GM12891 (cell line): ENCODE data around the gene GDPD2.

Experiments
- POLR2A ChIP-seq: IDR thresholded peaks from 2 replicates; pipeline ENCODE4 v1.6.1; 2011; ENCODE audit warnings: low read depth, low read length, control low read depth
- POLR2AphosphoS5 ChIP-seq: IDR thresholded peaks from 2 replicates; pipeline ENCODE4 v1.6.1; 2011; ENCODE audit warnings: low read depth, low read length, control low read depth
- SPI1 ChIP-seq: IDR thresholded peaks from 2 replicates; pipeline ENCODE4 v1.6.1; 2011; ENCODE audit warnings: low read depth, low read length, control low read depth

DNA sequence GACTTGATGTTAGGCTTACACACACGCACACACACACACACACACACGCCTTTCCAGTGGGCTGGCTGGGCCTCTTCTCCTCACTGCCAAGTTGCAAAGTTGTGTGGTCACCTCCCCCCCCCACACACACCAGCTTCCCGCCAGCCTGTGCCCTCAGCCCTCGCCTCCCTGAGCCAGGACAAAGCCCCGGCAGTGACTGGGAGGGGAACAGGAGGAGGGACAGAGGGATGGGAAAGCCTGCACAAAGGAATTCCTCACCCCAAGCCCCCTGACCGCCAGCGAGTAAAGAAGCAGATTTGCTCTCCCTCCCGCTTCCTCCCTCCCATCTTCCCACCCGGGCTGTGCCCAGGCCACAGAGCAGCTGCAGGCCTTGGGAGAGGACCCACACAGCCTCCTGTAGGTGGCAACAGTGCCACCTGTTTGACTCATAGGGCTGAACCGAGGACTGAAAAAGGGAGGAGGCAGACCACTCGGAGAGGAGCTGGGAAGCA, at the start of gene GDPD2:
- TF ChIP-seq POLR2AphosphoS5: no peak
- TF ChIP-seq POLR2A: no peak
- TF ChIP-seq SPI1: no peak
